SK-N-SH treated with all-trans-retinoic acid at 6 μM for 48 hours (cell line): Measurements from ENCODE around the gene HSPG2.

Source experiments
- ATAC-seq: fragments of 200-7000 bp; cut with Tn5 transposase; 3 replicates; pipeline ENCODE4 v1.9.1; 2020; ENCODE audit warnings: mild to moderate bottlenecking, moderate library complexity
- ARNTL ChIP-seq: fragments of 450-650 bp; formaldehyde crosslinking; IDR thresholded peaks from 2 replicates; pipeline ENCODE4 v1.5.0; 2020; ENCODE audit warnings: low read depth, mild to moderate bottlenecking, moderate library complexity, borderline replicate concordance
- CREB5 ChIP-seq: fragments of 250-450 bp; sonication (Bioruptor Pico); IDR thresholded peaks from 2 replicates; pipeline ENCODE4 v1.5.1; 2020; ENCODE audit warnings: low read depth, mild to moderate bottlenecking, moderate library complexity
- CSDC2 ChIP-seq: fragments of 250-450 bp; sonication (Bioruptor Pico); IDR thresholded peaks from 2 replicates; pipeline ENCODE4 v1.5.0; 2020; ENCODE audit warnings: mild to moderate bottlenecking, moderate library complexity
- CSRNP3 ChIP-seq: fragments of 250-450 bp; sonication (Bioruptor Pico); IDR thresholded peaks from 2 replicates; pipeline ENCODE4 v1.5.1; 2021; ENCODE audit warnings: mild to moderate bottlenecking, moderate library complexity
- ESRRG ChIP-seq: fragments of 250-450 bp; sonication (Bioruptor Pico); IDR thresholded peaks from 2 replicates; pipeline ENCODE4 v1.6.1; 2021; ENCODE audit warnings: mild to moderate bottlenecking
- GLIS3 ChIP-seq: fragments of 250-450 bp; sonication (Bioruptor Pico); IDR thresholded peaks from 2 replicates; pipeline ENCODE4 v1.5.0; 2020; ENCODE audit warnings: mild to moderate bottlenecking, moderate library complexity
- ISL1 ChIP-seq: fragments of 250-450 bp; sonication (Bioruptor Pico); IDR thresholded peaks from 2 replicates; pipeline ENCODE4 v2.1.2; 2022; ENCODE audit warnings: mild to moderate bottlenecking, moderate library complexity
- OSR1 ChIP-seq: fragments of 250-450 bp; sonication (Bioruptor Pico); IDR thresholded peaks from 2 replicates; pipeline ENCODE4 v1.8.0; 2022; ENCODE audit warnings: moderate library complexity, mild to moderate bottlenecking, inconsistent platforms
- PATZ1 ChIP-seq: fragments of 250-450 bp; sonication (Bioruptor Pico); IDR thresholded peaks from 2 replicates; pipeline ENCODE4 v1.8.0; 2020; ENCODE audit warnings: mild to moderate bottlenecking, moderate library complexity, borderline replicate concordance
- POU6F1 ChIP-seq: fragments of 250-450 bp; sonication (Bioruptor Pico); IDR thresholded peaks from 2 replicates; pipeline ENCODE4 v1.8.0; 2021; ENCODE audit warnings: low read depth, mild to moderate bottlenecking, moderate library complexity, borderline replicate concordance
- PPARA ChIP-seq: fragments of 250-450 bp; sonication (Bioruptor Pico); IDR thresholded peaks from 2 replicates; pipeline ENCODE4 v1.5.0; 2020; ENCODE audit warnings: mild to moderate bottlenecking, borderline replicate concordance
- RARB ChIP-seq: fragments of 250-450 bp; sonication (Bioruptor Pico); IDR thresholded peaks from 2 replicates; pipeline ENCODE4 v1.8.0; 2021; ENCODE audit warnings: mild to moderate bottlenecking, moderate library complexity
- SNAI2 ChIP-seq: fragments of 250-450 bp; sonication (Bioruptor Pico); IDR thresholded peaks from 2 replicates; pipeline ENCODE4 v1.5.0; 2020; ENCODE audit warnings: mild to moderate bottlenecking, moderate library complexity
- TCF4 ChIP-seq: fragments of 250-450 bp; sonication (Bioruptor Pico); IDR thresholded peaks from 2 replicates; pipeline ENCODE4 v1.8.0; 2021; ENCODE audit warnings: mild to moderate bottlenecking, moderate library complexity, borderline replicate concordance
- TOX ChIP-seq: fragments of 250-450 bp; sonication (Bioruptor Pico); IDR thresholded peaks from 2 replicates; pipeline ENCODE4 v1.8.0; 2021; ENCODE audit warnings: mild to moderate bottlenecking, moderate library complexity, borderline replicate concordance
- TSHZ2 ChIP-seq: fragments of 250-450 bp; sonication (Bioruptor Pico); IDR thresholded peaks from 2 replicates; pipeline ENCODE4 v1.5.0; 2020; ENCODE audit warnings: mild to moderate bottlenecking, moderate library complexity
- ZC3H10 ChIP-seq: fragments of 250-450 bp; sonication (Bioruptor Pico); IDR thresholded peaks from 2 replicates; pipeline ENCODE4 v1.5.1; 2021; ENCODE audit warnings: mild to moderate bottlenecking, moderate library complexity
- ZFP3 ChIP-seq: fragments of 250-450 bp; sonication (Bioruptor Pico); IDR thresholded peaks from 2 replicates; pipeline ENCODE4 v1.5.0; 2020; ENCODE audit warnings: mild to moderate bottlenecking, moderate library complexity
- ZFP30 ChIP-seq: fragments of 450-650 bp; formaldehyde crosslinking; IDR thresholded peaks from 2 replicates; pipeline ENCODE4 v1.5.0; 2022; ENCODE audit warnings: mild to moderate bottlenecking, moderate library complexity
- ZNF565 ChIP-seq: fragments of 450-650 bp; formaldehyde crosslinking; conservative IDR thresholded peaks from 2 replicates; pipeline ENCODE4 v1.5.0; 2020; ENCODE audit warnings: low read depth, mild to moderate bottlenecking, moderate library complexity
- ZNF8 ChIP-seq: fragments of 450-650 bp; formaldehyde crosslinking; IDR thresholded peaks from 2 replicates; pipeline ENCODE4 v1.5.0; 2020; ENCODE audit warnings: mild to moderate bottlenecking, moderate library complexity

HSPG2 gene

GRCh38 chr1:21875621-21876063 lies 61.5 kb downstream of the HSPG2 start:
- no peak for ATAC-seq
- TF ChIP-seq ARNTL (CRISPR knock-in tag) (no peak), PATZ1 (CRISPR knock-in tag) (no peak), ZFP3 (no peak), TOX (CRISPR knock-in tag) (no peak), ZFP30 (CRISPR knock-in tag) (no peak), CREB5 (no peak), CSDC2 (CRISPR knock-in tag) (no peak)
- TF ChIP-seq, all 23 proteins: peak for 0

GRCh38 chr1:21874778-21875547 lies 62.1 kb downstream of the HSPG2 start:
- no peak for TF ChIP-seq RARB (CRISPR knock-in tag)
- no peak for TF ChIP-seq GLIS3 (CRISPR knock-in tag)
- no peak for TF ChIP-seq ZFP30 (CRISPR knock-in tag)
- TF ChIP-seq SNAI2 (CRISPR knock-in tag): no peak
- TF ChIP-seq ISL1: no peak
- TF ChIP-seq TOX (CRISPR knock-in tag): no peak
- TF ChIP-seq OSR1 (CRISPR knock-in tag): no peak
- TF ChIP-seq ZC3H10 (CRISPR knock-in tag): no peak
- no peak for TF ChIP-seq TSHZ2 (CRISPR knock-in tag)
- TF ChIP-seq PATZ1 (CRISPR knock-in tag): no peak
- no peak for TF ChIP-seq TCF4 (CRISPR knock-in tag)
- TF ChIP-seq ZNF8 (CRISPR knock-in tag): no peak
- no peak for TF ChIP-seq ZNF565
- TF ChIP-seq CSRNP3 (CRISPR knock-in tag): no peak
- no peak for TF ChIP-seq ESRRG (CRISPR knock-in tag)
- no peak for ATAC-seq

GRCh38 chr1:21874328-21874727 lies 62.8 kb downstream of the HSPG2 start:
- ATAC-seq: no peak
- TF ChIP-seq OSR1 (CRISPR knock-in tag) (no peak), PPARA (CRISPR knock-in tag) (no peak), CREB5 (no peak), POU6F1 (no peak), TOX (CRISPR knock-in tag) (no peak), TCF4 (CRISPR knock-in tag) (no peak), ZNF8 (CRISPR knock-in tag) (no peak), SNAI2 (CRISPR knock-in tag) (no peak), ESRRG (CRISPR knock-in tag) (no peak)
